ENCODE data around the gene TASP1. TPM values are rescaled to one million over a fixed set of nuclear protein-coding genes. Genes with fewer than 3 reads are reported as not detected.

Gene TASP1
- total and polyA plus RNA-seq, 10 of the 15 experiments (the other 5 are each of a cell fraction or from before 2014, with no cell fraction given), result 7.4 to 17.8 (median 10.5) TPM

DNA sequence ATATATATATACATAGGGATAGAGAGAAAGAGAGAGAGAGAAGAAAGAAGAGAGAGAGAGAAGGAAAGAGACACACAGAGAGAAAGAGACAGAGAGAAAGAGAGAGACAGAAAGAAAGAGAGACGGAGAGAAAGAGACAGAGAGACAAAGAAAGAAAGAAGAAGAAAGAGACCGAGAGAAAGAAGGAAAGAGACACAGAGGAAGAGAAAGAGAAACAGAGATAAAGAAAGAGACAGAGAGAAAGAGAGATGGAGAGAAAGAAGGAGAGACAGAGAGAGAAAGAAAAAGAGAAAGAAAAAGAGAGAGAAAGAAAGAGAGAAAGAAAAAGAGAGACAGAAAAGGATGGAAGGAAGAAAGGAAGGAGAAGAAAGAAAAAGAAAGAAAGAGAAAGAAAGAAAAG is 46.9 kb upstream of the TASP1 start:
- no peak for TF ChIP-seq SP1 (IDR thresholded peaks at IDR 0.05; ENCODE audit: low read depth, low read length)
- no peak for TF ChIP-seq IKZF2 (IDR thresholded peaks at IDR 0.05)
- no peak for TF ChIP-seq JUND (IDR thresholded peaks at IDR 0.05; ENCODE audit: low read depth, low read length)
- TF ChIP-seq RELA (IDR thresholded peaks at IDR 0.05; ENCODE audit: borderline replicate concordance, partially characterized antibody), result no peak
- TF ChIP-seq TARDBP (IDR thresholded peaks at IDR 0.05; ENCODE audit: borderline replicate concordance), result no peak
- TF ChIP-seq, protein P1, sequence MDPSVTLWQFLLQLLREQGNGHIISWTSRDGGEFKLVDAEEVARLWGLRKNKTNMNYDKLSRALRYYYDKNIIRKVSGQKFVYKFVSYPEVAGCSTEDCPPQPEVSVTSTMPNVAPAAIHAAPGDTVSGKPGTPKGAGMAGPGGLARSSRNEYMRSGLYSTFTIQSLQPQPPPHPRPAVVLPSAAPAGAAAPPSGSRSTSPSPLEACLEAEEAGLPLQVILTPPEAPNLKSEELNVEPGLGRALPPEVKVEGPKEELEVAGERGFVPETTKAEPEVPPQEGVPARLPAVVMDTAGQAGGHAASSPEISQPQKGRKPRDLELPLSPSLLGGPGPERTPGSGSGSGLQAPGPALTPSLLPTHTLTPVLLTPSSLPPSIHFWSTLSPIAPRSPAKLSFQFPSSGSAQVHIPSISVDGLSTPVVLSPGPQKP (IDR thresholded peaks at IDR 0.05; ENCODE audit: low read depth, low read length), result no peak
- TF ChIP-seq LARP7 (IDR thresholded peaks at IDR 0.05), result no peak
- TF ChIP-seq, protein P2, sequence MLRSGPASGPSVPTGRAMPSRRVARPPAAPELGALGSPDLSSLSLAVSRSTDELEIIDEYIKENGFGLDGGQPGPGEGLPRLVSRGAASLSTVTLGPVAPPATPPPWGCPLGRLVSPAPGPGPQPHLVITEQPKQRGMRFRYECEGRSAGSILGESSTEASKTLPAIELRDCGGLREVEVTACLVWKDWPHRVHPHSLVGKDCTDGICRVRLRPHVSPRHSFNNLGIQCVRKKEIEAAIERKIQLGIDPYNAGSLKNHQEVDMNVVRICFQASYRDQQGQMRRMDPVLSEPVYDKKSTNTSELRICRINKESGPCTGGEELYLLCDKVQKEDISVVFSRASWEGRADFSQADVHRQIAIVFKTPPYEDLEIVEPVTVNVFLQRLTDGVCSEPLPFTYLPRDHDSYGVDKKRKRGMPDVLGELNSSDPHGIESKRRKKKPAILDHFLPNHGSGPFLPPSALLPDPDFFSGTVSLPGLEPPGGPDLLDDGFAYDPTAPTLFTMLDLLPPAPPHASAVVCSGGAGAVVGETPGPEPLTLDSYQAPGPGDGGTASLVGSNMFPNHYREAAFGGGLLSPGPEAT (IDR thresholded peaks at IDR 0.05; ENCODE audit: low read depth), result no peak
- H3K79me2 ChIP-seq (ENCODE audit: control insufficient read depth, insufficient read depth, low read length), result no peaks in the 10 kb centered on the region
- no peaks in the 10 kb centered on the region; the same call in 2 of the 3 replicates for H3K9me3 ChIP-seq (replicated peaks; ENCODE audit: control insufficient read depth, insufficient read depth, low read length)
- H3K4me2 ChIP-seq (ENCODE audit: control insufficient read depth, insufficient read depth), result no peak overlapping the region
- H3K4me3 ChIP-seq, result no peak overlapping the region
- intact Hi-C loops (cut with micrococcal nuclease; ENCODE audit: unreplicated experiment), result no loop called here
- no peak for DNase-seq (ENCODE audit: low read depth, low spot score)
- RAD21 ChIA-PET (ENCODE audit: unreplicated experiment), result no interaction called here
- in situ Hi-C loops (cut with MboI), result no loop called here
- H3K9ac ChIP-seq (ENCODE audit: control insufficient read depth, insufficient read depth, low read length), result no peak overlapping the region
- BruUV-seq (replicated peaks), result no TSS peak
- no peaks in the 10 kb centered on the region for H3K36me3 ChIP-seq (ENCODE audit: control insufficient read depth in 2 of 2, insufficient read depth in 2 of 2, low read length in 1 of 2)
- SMC1A ChIA-PET (ENCODE audit: uncharacterized antibody, unreplicated experiment), result no interaction called here
- WGBS (ENCODE audit: insufficient coverage, insufficient replicate concordance, low lambda C conversion rate, missing lambda C conversion rate), result 81% methylated on average over 2 of the region's 2 CpGs
- no peak for ATAC-seq
- H3K27ac ChIP-seq (ENCODE audit: control insufficient read depth, insufficient read depth), result no peak overlapping the region
- POLR2A ChIA-PET, result no interaction called here
- no peaks in the 10 kb centered on the region for H4K20me1 ChIP-seq (ENCODE audit: control insufficient read depth, insufficient read depth)
- no peaks in the 10 kb centered on the region for H3K27me3 ChIP-seq (replicated peaks in 1 of 2; ENCODE audit: control insufficient read depth in 2 of 2, insufficient read depth in 2 of 2, low read length in 1 of 2)
- CTCF ChIA-PET, result interaction anchor here (2.2 kb wide), 1 partner anchor 8 kb away, joined by 6 read pairs; no protein-coding TSS in a partner anchor
- no peak overlapping the region for H2AFZ ChIP-seq (ENCODE audit: control insufficient read depth, low read depth, low read length)
- peaks cover 11% of the 10 kb centered on the region for H3K4me1 ChIP-seq (ENCODE audit: control insufficient read depth, insufficient read depth, low read length)
- no peak for FAIRE-seq

Measured in GM12878 (cell line).